Activated B cell treated with CpG ODN at 0.5 μM for 24 hours (primary cell): ENCODE data around the gene HLA-DOA. TPM values are rescaled to one million over a fixed set of nuclear protein-coding genes. Genes with fewer than 3 reads are reported as not detected.
A peak's percentile ranks its signal among the peaks of the same experiment; 100 is the strongest.

Experiments
- ATAC-seq: fragments of 200-7000 bp; cut with Tn5 transposase; one replicate; pipeline ENCODE4 v1.10.0; 2021; ENCODE audit warnings: low read depth, mild to moderate bottlenecking, moderate library complexity
- CTCF ChIA-PET: fragments of 350-600 bp; sonication (Branson Sonifier 250); formaldehyde crosslinking; loops from one replicate; lab custom pipeline; 2021; ENCODE audit warnings: antibody characterized with exemption; lab: Charles Lee
- POLR2A ChIA-PET: fragments of 350-600 bp; sonication (Branson Sonifier 250); formaldehyde crosslinking; loops from one replicate; lab custom pipeline; 2021; ENCODE audit warnings: antibody characterized with exemption; lab: Charles Lee
- DNase-seq: peaks from one replicate; pipeline ENCODE4 v3.0.0; 2022
- H3K27ac Mint-ChIP-seq: one replicate; pipeline ENCODE4 v1.8.0; 2020; ENCODE audit warnings: mixed read lengths
- H3K27me3 Mint-ChIP-seq: one replicate; pipeline ENCODE4 v1.8.0; 2021; ENCODE audit warnings: mixed read lengths
- H3K36me3 Mint-ChIP-seq: one replicate; pipeline ENCODE4 v1.8.0; 2021; ENCODE audit warnings: low read depth, mixed read lengths
- H3K4me1 Mint-ChIP-seq: one replicate; pipeline ENCODE4 v1.8.0; 2021; ENCODE audit warnings: mixed read lengths
- H3K4me3 Mint-ChIP-seq: one replicate; pipeline ENCODE4 v1.8.0; 2020; ENCODE audit warnings: mild to moderate bottlenecking, mixed read lengths
- H3K9me3 Mint-ChIP-seq: one replicate; pipeline ENCODE4 v1.8.0; 2020; ENCODE audit warnings: mixed read lengths
- intact Hi-C: fragments of 100-400 bp; cut with micrococcal nuclease; formaldehyde crosslinking; loops from one replicate; pipeline ENCODE4 v1.15.1; 2024
- total RNA-seq: library from RNA; stranded (reverse); gene quantifications from 2 replicates; pipeline ENCODE4 v1.2.3, GENCODE V29; 2022
- TF ChIP-seq, protein P1 (sequence below): fragments of 200-600 bp; IDR thresholded peaks from one replicate; pipeline ENCODE4 v1.8.0; 2022; ENCODE audit warnings: antibody characterized with exemption, mild to moderate bottlenecking

Gene HLA-DOA
- total RNA-seq, 1 donor from 2014 or later: 167 TPM

DNA sequence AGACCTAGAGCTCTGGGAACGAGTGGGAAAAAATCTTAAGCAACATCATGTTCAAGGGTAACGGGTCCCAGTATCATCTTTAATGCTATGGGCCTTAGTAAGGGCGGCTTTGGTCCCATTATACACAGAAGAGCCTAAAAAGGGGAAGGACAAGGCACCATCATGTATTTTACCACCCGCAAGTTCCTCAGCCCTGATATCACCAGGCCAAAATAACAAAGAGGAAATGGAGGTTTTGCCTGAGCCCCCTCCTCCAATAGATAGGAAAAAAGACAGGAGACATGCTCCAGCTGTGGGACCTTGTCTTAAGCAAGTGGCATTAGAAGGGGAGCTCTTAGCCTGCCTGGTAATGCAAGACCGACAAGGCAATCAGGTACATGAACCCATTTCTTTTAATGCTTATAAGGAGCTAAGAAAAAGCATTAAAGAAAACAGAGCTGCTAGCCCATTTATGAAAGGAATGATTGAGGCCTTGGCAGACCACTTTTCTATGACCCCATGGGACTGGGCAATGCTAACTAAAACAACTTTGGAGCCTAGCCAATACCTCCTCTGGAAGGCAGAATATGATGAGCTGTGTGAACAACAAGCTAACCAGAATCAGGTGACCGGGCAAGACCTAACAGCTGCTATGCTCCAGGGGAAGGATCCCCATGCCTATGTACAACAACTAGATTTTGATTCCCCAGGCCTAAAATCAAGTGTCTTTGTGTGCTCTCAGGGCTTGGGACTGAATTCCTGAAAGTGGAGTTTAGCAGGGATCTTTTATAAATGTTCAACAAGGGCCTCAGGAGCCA, 40.8 kb upstream of the HLA-DOA start:
- no peak overlapping the region for H3K4me3 Mint-ChIP-seq
- intact Hi-C loops: no loop called here
- POLR2A ChIA-PET: interaction anchor here (1.3 to 6.5 kb wide), 8 partner anchors 12 to 34 kb away, joined by 3 to 43 read pairs (median 6); partner anchors contain the start of genes HLA-DPA1 and HLA-DPB1

DNA sequence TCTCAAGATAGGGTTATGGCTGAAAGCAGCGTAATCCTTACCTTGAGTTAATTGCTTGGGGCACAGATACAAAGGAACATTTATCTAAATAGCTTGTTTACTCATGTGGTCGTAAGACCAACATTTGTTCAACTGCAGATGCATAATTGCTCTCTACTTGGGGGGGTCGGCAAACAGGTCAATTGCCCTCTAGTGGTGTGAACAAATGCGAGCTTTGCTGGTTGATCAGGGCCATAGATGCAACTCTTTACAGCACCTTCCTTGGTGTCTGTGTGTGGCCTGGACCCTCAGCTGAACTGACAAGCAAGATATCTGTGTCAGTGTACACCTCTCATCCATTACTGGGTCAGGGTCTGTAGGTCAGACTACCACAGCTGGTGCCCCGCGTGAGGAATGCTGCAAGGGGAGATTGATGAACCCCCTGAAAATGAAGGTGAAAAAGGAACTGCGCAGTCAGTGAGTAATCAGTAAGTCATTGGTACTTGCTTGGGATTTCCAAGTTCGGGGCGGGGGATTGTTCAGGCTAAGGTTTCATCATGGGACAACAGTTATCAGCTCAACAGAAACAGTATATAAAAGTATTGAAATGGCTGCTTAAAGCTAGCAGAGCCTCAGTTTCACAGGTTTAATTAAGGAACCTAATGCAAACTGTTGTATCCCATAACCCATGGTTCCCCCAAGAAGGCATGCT, 40.1 kb upstream of the HLA-DOA start:
- H3K4me3 Mint-ChIP-seq: no peak overlapping the region
- intact Hi-C loops: loop anchor here (1.0 kb wide), 1 partner anchor 35 kb away; no protein-coding TSS in a partner anchor
- POLR2A ChIA-PET: interaction anchor here (1.0 to 6.5 kb wide), 8 partner anchors 8 to 34 kb away, joined by 3 to 43 read pairs (median 6); partner anchors contain the start of genes HLA-DPA1 and HLA-DPB1
- CTCF ChIA-PET: interaction anchor here (0.9 to 2.5 kb wide), 10 partner anchors 9 to 113 kb away, joined by 3 to 10 read pairs (median 4); partner anchors contain the start of gene HLA-DPA1
- no peaks in the 10 kb centered on the region for H3K27me3 Mint-ChIP-seq
- H3K4me1 Mint-ChIP-seq: peaks cover 20% of the 10 kb centered on the region
- H3K36me3 Mint-ChIP-seq: no peaks in the 10 kb centered on the region
- TF ChIP-seq, protein P1, sequence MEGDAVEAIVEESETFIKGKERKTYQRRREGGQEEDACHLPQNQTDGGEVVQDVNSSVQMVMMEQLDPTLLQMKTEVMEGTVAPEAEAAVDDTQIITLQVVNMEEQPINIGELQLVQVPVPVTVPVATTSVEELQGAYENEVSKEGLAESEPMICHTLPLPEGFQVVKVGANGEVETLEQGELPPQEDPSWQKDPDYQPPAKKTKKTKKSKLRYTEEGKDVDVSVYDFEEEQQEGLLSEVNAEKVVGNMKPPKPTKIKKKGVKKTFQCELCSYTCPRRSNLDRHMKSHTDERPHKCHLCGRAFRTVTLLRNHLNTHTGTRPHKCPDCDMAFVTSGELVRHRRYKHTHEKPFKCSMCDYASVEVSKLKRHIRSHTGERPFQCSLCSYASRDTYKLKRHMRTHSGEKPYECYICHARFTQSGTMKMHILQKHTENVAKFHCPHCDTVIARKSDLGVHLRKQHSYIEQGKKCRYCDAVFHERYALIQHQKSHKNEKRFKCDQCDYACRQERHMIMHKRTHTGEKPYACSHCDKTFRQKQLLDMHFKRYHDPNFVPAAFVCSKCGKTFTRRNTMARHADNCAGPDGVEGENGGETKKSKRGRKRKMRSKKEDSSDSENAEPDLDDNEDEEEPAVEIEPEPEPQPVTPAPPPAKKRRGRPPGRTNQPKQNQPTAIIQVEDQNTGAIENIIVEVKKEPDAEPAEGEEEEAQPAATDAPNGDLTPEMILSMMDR: no peak
- ATAC-seq: no peak
- no peak for DNase-seq
- H3K27ac Mint-ChIP-seq: no peak overlapping the region
- peaks cover 3% of the 10 kb centered on the region for H3K9me3 Mint-ChIP-seq

More for the DNA sequence above, 40.8 kb upstream of the HLA-DOA start:
- H3K4me1 Mint-ChIP-seq: peaks cover 20% of the 10 kb centered on the region
- no peak for DNase-seq
- no peaks in the 10 kb centered on the region for H3K27me3 Mint-ChIP-seq
- peaks cover 3% of the 10 kb centered on the region for H3K9me3 Mint-ChIP-seq
- peak; percentile 42 for ATAC-seq
- no peak overlapping the region for H3K27ac Mint-ChIP-seq
- CTCF ChIA-PET: interaction anchor here (0.8 to 3.3 kb wide), 9 partner anchors 9 to 112 kb away, joined by 3 to 10 read pairs (median 4); partner anchors contain the start of gene HLA-DPA1
- H3K36me3 Mint-ChIP-seq: no peaks in the 10 kb centered on the region
- TF ChIP-seq, protein P1: no peak

DNA sequence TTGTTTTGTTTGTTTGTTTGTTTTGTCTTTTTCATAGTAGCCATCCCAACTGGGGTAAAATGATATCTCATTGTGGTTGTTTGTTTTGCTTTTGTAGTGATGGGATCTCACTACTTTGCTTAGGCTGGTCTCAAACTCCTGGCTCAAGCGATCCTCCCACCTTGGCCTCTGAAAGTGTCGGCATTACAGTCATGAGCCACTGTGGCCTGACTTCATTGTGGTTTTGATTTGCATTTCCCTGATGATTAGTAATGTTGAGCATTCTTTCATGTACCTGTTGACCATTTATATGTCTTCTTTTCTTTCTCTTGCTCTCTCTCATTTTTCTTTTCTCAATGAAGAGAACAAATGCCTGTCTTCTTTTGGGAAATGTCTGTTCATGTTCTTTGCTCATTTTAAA, 30.8 kb upstream of the HLA-DOA start:
- H3K27me3 Mint-ChIP-seq: no peaks in the 10 kb centered on the region
- ATAC-seq: no peak
- DNase-seq: no peak
- H3K4me1 Mint-ChIP-seq: peaks cover 10% of the 10 kb centered on the region
- no peak overlapping the region for H3K4me3 Mint-ChIP-seq
- peaks cover 8% of the 10 kb centered on the region for H3K36me3 Mint-ChIP-seq
- peak overlapping the region; percentile 53 for H3K27ac Mint-ChIP-seq
- CTCF ChIA-PET: interaction anchor here (1.6 kb wide), 1 partner anchor 10 kb away, joined by 5 read pairs; no protein-coding TSS in a partner anchor
- peaks cover 15% of the 10 kb centered on the region for H3K9me3 Mint-ChIP-seq
- TF ChIP-seq, protein P1: no peak
- intact Hi-C loops: no loop called here
- POLR2A ChIA-PET: interaction anchor here (1.2 to 1.6 kb wide), 3 partner anchors 12 to 33 kb away, joined by 4 to 14 read pairs (median 5); partner anchors contain the start of gene HLA-DPA1

DNA sequence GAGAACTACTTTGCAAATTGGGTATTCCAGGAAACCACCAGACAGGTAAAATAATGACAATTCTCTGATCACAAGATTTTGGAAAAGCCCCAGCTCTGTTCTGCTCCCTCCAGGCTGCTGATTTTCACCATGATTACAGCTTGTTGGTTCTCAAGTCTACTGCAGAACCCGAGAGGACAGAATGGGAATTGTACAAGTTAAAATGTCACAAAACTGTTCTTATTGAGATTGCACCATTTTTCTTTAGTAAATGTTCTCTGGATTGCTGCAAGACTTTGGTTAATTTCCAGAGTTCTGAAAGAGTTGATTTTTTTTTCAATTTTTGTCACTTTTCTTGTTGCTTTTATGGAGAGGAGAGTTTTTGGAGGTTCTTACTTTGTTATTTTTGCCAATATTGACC, 27.1 kb upstream of the HLA-DOA start:
- H3K4me1 Mint-ChIP-seq: peaks cover 24% of the 10 kb centered on the region

More for the DNA sequence above, 27.1 kb upstream of the HLA-DOA start:
- ChIA-PET CTCF (interaction anchor here (1.0 to 2.4 kb wide), 2 partner anchors 13 to 15 kb away, joined by 4 to 8 read pairs; no protein-coding TSS in a partner anchor), POLR2A (interaction anchor here (1.0 to 2.5 kb wide), 7 partner anchors 8 to 44 kb away, joined by 3 to 16 read pairs (median 7); partner anchors contain the start of genes HLA-DPA1 and HLA-DPB1)
- Mint-ChIP-seq H3K27ac (peak overlapping the region; percentile 56), H3K9me3 (peaks cover 29% of the 10 kb centered on the region), H3K4me3 (no peak overlapping the region), H3K27me3 (no peaks in the 10 kb centered on the region), H3K36me3 (peaks cover 19% of the 10 kb centered on the region)
- DNase-seq: no peak
- ATAC-seq: no peak
- intact Hi-C loops: no loop called here
- TF ChIP-seq, protein P1: no peak
